Measurements from ENCODE around the gene ASCL1.

DNA sequence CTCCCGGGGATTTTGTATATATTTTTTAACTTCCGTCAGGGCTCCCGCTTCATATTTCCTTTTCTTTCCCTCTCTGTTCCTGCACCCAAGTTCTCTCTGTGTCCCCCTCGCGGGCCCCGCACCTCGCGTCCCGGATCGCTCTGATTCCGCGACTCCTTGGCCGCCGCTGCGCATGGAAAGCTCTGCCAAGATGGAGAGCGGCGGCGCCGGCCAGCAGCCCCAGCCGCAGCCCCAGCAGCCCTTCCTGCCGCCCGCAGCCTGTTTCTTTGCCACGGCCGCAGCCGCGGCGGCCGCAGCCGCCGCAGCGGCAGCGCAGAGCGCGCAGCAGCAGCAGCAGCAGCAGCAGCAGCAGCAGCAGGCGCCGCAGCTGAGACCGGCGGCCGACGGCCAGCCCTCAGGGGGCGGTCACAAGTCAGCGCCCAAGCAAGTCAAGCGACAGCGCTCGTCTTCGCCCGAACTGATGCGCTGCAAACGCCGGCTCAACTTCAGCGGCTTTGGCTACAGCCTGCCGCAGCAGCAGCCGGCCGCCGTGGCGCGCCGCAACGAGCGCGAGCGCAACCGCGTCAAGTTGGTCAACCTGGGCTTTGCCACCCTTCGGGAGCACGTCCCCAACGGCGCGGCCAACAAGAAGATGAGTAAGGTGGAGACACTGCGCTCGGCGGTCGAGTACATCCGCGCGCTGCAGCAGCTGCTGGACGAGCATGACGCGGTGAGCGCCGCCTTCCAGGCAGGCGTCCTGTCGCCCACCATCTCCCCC is 777 bp downstream of the ASCL1 start:
- TF ChIP-seq, protein P1, sequence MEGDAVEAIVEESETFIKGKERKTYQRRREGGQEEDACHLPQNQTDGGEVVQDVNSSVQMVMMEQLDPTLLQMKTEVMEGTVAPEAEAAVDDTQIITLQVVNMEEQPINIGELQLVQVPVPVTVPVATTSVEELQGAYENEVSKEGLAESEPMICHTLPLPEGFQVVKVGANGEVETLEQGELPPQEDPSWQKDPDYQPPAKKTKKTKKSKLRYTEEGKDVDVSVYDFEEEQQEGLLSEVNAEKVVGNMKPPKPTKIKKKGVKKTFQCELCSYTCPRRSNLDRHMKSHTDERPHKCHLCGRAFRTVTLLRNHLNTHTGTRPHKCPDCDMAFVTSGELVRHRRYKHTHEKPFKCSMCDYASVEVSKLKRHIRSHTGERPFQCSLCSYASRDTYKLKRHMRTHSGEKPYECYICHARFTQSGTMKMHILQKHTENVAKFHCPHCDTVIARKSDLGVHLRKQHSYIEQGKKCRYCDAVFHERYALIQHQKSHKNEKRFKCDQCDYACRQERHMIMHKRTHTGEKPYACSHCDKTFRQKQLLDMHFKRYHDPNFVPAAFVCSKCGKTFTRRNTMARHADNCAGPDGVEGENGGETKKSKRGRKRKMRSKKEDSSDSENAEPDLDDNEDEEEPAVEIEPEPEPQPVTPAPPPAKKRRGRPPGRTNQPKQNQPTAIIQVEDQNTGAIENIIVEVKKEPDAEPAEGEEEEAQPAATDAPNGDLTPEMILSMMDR (IDR thresholded peaks at IDR 0.05) = no peak
- no peak for TF ChIP-seq POLR2A (IDR thresholded peaks at IDR 0.05; ENCODE audit: low read length)
- TF ChIP-seq CEBPB (IDR thresholded peaks at IDR 0.05) = no peak
- TF ChIP-seq, protein P2, sequence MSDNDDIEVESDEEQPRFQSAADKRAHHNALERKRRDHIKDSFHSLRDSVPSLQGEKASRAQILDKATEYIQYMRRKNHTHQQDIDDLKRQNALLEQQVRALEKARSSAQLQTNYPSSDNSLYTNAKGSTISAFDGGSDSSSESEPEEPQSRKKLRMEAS (IDR thresholded peaks at IDR 0.05) = no peak; the same call in 1 of the 2 replicates
